Posterior vena cava (tissue), 2 donors: ENCODE data around the gene RCL1. TPM values are rescaled to one million over a fixed set of nuclear protein-coding genes. Genes with fewer than 3 reads are reported as not detected.
"Not testable (repeated sequence)": the region's sequence is repeated elsewhere in the genome, so short reads cannot be mapped to it uniquely, and the experiment has no call there.

ENCODE experiments used
- DNase-seq: peaks from one replicate; pipeline ENCODE4 v3.0.0-alpha.2; 2020; ENCODE audit warnings: low spot score
- intact Hi-C, 2 donors: fragments of 100-400 bp; cut with DNase I; formaldehyde crosslinking; loops; one replicate each; pipeline versions ENCODE4 v1.14.1 to v1.14.2; 2022 to 2023
- total RNA-seq, 2 donors: library from RNA; stranded (reverse); fragmentation: NEBNext Ultra II Directional; extraction: Animal tissue kit (Norgen Biotek cat#: 25700); gene quantifications; one replicate each; pipeline ENCODE4 v1.2.1, GENCODE V29; 2021
- donor health status: DM: yes; HTN: yes; CAD: no.
- donor health status: DM: yes; HTN: yes; CAD: no.

Gene RCL1
- total RNA-seq, 2 donors from 2014 or later, result 22.1 to 24.7 TPM

DNA sequence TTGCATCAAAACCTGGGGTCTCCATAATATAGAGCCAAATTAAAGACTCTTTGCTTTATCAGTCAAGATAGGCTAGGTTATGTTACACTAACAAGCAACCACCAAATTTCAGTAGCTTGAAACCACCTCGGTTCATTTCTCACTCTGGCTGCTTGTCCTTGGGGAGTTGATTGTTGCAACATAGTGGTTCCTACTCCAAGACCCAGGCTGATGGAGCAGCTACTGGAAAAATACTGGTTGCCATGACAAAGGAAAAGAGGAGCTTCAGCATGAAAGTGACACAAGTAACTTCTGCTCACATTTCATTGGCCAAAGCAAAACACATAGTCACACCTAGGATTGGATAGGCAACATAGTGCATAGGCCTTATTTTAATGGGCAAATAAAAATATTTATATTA lies 18.5 kb upstream of the RCL1 start:
- no peak for DNase-seq
- intact Hi-C loops, result no loop called here

DNA sequence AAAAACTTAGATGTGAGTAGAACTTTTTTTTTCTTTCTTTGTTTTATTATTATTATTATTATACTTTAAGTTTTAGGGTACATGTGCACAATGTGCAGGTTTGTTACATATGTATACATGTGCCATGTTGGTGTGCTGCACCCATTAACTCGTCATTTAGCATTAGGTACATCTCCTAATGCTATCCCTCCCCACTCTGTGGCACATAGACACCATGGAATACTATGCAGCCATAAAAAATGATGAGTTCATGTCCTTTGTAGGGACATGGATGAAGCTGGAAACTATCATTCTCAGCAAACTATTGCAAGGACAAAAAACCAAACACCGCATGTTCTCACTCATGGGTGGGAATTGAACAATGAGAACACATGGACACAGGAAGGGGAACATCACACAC lies 17.8 kb upstream of the RCL1 start:
- DNase-seq, intact Hi-C loops: not testable (repeated sequence)

DNA sequence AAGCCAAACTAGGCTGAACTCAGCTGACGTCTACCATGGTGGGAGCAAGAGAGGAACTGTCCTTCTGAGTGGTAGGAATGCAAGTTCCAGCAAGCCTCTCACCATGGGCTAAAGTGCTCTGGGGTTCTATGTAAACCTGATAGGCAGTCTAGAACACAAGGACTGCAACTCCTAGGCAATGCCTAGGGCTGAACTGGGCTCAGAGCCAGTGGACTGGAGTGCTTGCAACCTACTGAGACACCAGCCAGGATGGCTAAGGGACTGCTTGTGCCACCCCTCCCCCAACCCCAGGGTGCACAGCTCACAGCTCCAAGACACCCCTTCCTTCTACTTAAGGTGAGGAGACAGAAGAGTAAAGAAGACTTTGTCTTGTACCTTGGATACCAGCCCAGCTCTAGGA lies 12.1 kb upstream of the RCL1 start:
- no peak for DNase-seq
- intact Hi-C loops, result loop anchor here in 1 of 2 donors (5.0 kb wide), 1 partner anchor 37 kb away; no protein-coding TSS in a partner anchor

DNA sequence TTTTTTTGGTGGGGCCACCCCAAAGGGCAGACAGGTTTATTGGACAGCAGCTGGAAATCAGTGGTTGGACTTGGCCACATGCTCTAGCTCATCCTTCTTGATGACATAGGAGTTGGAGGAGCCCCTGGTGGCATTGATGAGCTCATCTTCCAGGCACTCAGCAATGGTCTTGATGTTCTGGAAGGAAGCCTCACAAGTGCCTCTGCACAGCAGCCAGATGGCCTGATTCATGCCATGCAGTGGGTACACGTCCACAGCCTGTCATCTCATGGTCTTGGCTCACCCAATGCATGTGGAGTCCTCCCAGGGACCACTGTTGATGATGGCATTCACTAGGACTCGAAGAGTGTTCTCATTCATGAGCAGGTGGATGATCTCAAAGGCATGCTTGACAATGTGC lies 11.3 kb upstream of the RCL1 start:
- no peak for DNase-seq
- intact Hi-C loops, result loop anchor here in 1 of 2 donors (5.0 kb wide), 1 partner anchor 36 kb away; no protein-coding TSS in a partner anchor

DNA sequence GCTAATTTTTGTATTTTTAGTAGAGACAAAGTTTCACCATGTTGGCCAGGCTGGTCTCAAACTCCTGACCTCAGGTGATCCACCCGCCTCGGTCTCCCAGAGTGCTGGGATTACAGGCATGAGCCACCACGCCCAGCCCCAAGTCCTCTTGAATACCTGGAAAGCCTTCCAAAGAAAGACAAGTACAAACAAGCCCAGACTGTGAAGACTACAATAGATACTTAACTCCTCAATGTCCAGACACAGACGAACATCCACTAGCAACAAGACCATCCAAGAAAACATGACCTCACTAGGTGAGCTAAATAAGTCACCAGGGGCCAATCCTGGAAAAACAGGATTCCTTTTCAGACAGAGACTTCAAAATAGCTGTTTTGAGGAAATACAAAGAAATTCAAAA lies 9.6 kb upstream of the RCL1 start:
- intact Hi-C loops, result loop anchor here in 1 of 2 donors (5.0 kb wide), 1 partner anchor 34 kb away; no protein-coding TSS in a partner anchor
- not testable (repeated sequence) for DNase-seq

DNA sequence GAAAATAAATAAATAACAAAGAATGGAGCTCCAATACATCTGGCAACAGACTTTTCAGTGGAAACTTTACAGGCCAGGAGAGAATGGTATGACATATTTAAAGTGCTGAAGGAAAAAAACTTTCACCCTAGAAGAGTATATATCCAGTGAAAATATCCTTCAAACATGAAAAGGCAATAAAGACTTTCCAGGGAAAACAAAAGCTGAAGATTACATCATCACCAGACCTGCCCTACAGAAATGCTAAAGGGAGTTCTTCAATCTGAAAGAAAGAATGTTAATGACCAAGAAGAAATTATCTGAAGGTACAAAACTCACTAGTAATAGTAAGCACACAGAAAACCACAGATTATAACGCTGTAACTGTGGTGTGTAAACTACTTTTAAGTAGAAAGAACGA lies 8.3 kb upstream of the RCL1 start:
- intact Hi-C loops, result loop anchor here in 1 of 2 donors (5.0 kb wide), 1 partner anchor 33 kb away; no protein-coding TSS in a partner anchor
- no peak for DNase-seq

DNA sequence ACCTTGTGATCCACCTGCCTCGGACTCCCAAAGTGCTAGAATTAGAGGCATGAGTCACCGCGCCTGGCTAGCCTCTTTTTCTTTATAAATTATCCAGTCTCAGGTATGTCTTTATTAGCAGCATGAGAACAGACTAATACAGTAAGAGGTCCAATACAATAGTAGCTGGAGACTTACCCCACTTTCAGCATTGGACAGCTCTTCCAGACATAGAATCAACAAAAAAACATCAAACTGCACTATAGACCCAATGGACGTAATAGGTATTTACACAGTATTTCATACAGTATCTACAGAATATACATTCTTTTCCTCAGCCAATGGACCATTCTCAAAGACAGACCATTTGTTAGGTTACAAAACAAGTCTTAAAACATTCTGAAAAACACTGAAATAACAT lies 6.1 kb upstream of the RCL1 start:
- no peak for DNase-seq
- intact Hi-C loops, result no loop called here

DNA sequence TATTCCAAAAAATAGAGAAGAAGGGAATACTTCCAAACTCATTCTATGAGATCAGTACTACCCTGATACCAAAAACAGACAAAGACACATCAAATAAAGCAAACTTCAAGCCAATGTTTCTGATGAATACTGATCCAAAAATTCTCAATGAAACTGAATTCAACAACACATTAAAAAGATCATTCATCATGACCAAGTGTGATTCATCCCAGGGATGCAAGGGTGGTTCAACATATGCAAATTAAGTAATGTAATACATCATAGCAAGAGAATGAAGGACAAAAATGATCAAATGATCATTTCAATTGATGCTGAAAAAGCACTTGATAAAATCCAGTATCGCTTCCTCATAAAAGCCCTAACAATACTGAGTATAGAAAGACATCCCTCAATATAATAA lies 4.9 kb upstream of the RCL1 start:
- no peak for DNase-seq
- intact Hi-C loops, result no loop called here

DNA sequence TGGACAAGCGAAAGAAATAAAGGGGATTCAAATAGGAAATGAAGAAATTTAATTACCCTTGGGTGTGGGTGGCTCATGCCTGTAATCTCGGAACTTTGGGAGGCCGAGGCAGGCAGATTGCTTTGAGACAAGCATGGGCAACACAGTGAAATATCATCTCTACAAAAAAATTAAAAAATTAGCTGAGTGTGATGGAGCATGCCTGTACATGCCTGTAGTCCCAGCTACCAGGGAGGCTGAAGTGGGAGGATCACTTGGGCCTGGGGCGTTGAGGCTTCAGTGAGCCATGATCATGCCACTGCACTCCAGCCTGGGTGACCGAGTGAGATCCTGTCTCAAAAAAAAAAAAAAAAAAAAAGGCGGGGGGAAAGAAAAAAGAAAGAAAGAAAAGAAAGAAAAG lies 4.0 kb upstream of the RCL1 start:
- DNase-seq, result no peak
- intact Hi-C loops, result no loop called here

DNA sequence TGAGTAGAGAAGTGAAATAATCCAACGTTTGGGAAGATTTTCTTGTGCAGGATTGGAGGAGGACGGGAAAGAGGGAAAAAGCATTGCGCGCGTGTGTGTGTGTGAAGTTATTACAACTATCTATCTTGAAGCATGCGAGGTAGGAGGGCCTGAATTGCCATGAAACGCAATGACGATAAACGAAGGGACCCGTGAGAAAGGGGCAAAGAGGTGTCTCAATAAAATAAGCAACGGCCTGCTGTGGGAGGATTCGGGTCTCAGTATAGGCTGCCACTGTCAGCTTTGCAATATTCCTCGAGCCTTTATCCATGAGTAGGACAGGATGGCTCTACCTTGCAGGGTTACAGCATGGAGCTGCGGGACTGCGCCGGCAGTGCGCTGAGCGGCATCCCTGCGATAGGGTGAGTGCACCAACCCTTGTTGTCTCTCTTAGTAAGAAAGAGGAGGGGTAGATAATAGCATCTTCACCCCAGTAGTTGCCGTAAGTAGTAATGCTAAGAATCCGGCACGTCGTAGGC lies 631 bp upstream of the RCL1 start:
- DNase-seq, result no peak

DNA sequence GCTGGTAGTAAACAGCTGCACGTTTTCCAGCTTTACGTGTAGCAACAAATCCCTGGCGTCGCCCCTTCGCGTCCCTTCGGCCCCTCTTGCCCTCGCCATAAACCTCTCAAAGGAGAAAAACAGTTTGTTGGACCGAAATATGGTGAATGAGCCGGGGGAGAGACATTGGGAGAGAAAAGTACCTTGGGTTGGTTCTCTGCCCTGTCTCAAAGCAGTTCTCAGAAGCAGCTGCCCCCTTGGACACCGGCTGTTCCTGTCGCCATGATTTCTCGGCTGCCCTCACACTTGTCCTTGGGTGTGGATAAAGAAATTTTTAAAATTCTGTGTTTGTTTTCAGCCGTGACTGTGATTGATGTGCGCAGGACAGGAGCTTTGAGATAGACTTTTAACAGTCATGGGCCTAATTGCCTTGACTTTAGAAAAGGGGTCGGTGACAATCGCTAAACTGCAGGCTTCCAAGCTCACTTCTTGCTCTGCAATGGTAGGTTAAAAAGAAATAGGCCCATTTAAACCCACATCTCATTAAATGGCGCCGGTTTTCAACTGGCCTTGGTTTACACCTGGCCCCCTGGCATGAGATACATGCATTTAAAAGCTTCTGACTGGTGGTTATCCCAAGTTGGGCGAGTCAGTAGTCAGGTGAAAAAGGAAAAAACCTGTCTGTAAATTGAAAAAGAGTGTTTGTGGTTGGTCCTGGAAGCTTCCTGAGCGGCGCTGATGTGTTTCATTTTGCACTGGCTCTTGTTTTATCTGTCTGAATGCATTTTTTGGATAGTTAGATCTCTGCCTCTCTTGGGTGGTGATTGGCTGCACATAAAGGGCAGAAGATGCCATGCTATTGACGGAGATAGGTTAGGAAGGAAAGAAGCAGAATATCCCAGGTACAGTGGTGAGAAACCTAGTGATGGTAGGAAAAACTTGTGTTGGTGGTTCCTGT lies 983 bp downstream of the RCL1 start:
- no peak for DNase-seq
- intact Hi-C loops, result no loop called here

More for the DNA sequence above, 631 bp upstream of the RCL1 start:
- intact Hi-C loops, result no loop called here

DNA sequence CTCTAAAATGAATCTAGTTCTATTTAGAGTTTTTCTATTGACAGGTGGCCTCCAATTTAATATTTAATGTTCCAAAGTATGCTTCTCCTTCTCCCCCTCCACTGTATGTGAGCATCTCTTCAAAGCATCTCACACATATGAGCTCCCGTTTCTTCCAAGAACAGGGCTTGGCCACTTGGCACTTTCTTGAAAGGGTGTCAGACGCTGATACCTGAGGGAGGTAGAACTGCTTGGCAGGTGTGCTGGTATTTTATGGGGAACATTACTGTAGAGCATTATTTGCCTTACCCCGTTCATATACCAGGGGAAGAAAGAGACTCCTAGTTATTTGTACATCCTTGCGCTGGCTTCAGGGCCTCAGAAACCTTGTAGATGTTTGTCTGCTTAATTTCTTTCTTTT lies 1.9 kb downstream of the RCL1 start:
- intact Hi-C loops, result no loop called here
- no peak for DNase-seq

DNA sequence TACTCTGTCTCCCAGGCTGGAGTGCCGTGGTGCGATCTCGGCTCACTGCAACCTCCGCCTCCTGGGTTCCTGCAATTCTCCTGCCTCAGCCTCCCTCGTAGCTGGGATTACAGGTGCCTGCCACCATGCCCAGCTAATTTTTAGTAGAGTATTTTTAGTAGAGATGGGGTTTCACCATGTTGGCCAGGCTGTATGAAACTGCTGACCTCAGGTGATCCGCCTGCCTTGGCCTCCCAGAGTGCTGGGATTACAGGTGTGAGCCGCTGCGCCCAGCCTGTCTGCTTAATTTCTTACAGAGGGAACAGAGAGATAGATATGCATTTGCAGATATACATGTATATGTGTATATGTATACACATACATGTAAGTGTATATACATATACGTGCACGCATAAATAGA lies 2.4 kb downstream of the RCL1 start:
- intact Hi-C loops, DNase-seq: not testable (repeated sequence)

DNA sequence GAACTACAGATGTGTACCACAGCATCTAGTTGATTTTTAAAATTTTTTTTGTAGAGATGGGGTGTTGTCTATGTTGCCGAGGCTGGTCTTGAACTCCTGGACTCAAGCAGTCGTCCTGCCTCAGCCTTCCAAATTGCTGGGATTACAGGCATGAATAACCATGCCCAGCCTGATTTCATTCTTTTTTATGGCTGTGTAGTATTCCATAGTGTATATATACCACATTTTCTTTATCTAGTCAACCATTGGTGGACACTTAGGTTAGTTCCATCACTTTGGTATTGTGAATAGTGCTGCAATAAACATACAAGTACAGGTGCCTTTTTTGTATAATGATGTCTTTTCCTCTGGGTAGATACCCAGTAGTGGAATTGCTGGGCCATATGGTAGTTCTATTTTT lies 3.8 kb downstream of the RCL1 start:
- intact Hi-C loops, result no loop called here
- DNase-seq, result no peak

DNA sequence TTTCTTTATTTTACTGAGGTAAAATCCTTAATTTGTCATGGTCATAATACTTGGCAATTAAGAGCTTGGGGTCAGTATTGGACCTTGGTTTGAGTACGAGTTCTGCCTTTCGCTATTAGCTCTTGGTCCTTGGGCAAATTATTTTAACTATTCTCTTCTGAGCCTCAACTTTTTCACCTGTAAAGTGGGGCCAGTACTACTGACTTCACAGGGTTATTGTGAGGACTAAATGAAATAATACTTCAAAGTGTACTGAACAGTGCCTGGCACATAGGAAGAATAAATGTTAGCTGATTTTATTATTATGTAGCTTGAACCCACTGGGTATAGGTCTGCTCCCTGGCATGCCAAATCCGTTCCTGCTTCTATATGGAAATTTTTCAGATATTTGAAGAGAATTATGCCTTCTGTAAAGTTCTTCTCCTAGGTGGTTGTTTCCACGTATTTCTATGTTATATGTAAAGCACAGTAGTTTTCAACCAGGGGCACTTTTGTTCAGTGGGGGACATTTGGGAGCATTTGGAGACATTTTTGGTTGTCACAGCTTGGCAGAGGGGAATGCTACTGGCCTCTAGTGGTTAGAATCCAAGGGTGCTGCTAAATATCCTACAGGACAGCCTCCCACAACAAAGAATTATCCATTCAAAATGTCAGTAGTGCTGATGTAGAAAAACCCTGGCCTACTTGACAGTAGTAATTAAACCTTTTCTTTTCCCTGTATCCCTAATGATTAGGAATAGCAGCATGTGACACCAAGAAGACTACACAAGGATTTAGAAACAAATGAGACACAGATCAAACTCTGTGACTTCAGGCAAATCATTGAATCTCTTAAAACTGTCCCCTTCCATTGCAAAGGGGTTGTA lies 4.5 kb downstream of the RCL1 start:
- intact Hi-C loops, result no loop called here
- DNase-seq, result no peak

DNA sequence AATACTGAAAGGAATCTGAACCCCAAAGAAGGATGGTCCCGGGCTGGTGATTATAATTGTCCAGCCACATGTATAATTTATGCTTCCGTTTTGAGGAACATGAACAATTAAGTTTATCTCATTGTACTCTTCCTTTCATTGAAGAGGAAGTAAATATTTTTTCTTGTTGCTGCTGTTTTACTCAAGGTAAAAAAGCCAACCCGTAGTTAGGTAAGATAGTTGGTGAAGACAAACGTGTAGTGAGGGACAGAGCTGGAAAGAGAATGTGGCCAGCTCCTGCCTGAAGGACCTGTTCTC lies 5.1 kb downstream of the RCL1 start:
- no peak for DNase-seq
- intact Hi-C loops, result no loop called here

DNA sequence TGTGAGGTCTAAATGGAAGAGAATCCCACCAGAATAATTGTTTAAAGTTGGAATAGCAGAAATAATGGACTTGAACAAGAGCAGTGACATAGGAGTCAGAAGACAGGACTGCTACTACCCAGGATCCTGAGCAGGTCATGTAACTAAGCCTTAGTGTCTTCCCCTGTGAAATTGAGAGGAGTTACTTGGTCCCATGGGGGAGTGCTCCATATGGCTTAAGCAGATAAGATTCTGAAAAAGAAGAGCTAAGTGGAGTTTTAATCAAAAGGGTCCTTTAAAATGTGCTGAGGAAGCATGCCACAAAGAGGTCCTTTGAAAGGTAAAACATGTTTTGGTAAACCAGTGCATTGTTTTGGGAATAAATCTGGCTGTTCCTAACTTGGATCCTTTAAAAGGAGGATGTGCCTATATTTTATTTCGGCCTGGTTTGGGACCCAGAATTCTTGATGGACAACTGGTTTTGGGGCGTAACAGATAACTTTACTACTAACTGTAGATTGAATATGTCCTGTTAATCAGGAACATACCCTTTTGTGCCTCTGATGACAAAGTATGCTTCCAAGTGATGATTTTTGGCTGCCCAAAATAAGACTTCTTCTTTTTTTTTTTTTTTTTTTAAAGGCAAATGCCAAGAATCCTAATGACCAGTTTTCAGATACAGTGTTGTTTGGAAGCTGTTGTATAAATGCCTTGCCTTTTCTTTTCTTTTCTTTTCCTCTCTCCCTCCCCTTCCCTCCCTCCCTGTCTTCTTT lies 5.7 kb downstream of the RCL1 start:
- intact Hi-C loops, result no loop called here
- no peak for DNase-seq

DNA sequence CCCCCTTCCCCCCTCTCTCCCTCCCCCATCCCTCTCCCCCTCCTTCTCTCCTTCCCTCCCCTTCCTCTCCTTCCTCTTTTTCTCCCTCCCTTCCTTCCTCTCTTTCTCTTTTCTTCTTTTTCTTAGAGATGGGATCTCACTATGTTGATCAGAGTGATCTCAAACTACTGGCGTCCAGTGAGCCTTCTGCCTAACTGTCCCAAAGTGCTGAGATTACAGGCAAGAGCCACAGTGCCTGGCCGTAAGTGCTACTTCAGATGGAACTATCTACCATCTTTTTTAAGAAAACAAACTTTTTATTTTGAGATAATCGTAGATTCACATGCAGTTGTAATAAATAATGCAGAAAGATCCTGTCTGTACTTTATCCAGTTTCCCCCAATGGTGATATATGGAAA lies 6.3 kb downstream of the RCL1 start:
- DNase-seq, result no peak
- intact Hi-C loops, result no loop called here

DNA sequence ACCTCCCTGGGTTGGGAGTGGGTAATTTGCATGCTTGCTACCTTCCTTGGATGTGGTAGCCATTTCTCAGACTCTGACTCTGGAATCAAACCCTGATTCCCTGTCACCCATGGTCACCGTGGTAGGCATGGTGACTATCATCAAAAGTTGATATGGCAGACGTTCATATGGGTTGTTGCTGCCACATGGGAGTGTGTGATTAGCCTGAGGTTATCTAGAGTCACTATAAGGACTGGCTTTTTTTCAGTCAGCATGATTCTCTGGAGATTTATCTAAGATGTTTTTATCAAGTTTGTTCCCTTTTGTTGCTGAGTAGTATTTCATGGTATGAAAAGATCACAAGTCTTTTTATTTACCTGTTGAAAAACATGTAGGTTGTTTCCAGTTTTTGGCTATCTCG lies 7.0 kb downstream of the RCL1 start:
- DNase-seq, result no peak
- intact Hi-C loops, result loop anchor here in 1 of 2 donors (5.0 kb wide), 1 partner anchor 38 kb away; no protein-coding TSS in a partner anchor
